OCI-M2 (cell line): ENCODE measurements around the gene FBXL16.

Experiments used
- DNase-seq: peaks from one replicate; lab custom pipeline; 2025; ENCODE audit not compliant: unreplicated experiment; lab: John Stamatoyannopoulos, UW

The FBXL16 gene

DNA sequence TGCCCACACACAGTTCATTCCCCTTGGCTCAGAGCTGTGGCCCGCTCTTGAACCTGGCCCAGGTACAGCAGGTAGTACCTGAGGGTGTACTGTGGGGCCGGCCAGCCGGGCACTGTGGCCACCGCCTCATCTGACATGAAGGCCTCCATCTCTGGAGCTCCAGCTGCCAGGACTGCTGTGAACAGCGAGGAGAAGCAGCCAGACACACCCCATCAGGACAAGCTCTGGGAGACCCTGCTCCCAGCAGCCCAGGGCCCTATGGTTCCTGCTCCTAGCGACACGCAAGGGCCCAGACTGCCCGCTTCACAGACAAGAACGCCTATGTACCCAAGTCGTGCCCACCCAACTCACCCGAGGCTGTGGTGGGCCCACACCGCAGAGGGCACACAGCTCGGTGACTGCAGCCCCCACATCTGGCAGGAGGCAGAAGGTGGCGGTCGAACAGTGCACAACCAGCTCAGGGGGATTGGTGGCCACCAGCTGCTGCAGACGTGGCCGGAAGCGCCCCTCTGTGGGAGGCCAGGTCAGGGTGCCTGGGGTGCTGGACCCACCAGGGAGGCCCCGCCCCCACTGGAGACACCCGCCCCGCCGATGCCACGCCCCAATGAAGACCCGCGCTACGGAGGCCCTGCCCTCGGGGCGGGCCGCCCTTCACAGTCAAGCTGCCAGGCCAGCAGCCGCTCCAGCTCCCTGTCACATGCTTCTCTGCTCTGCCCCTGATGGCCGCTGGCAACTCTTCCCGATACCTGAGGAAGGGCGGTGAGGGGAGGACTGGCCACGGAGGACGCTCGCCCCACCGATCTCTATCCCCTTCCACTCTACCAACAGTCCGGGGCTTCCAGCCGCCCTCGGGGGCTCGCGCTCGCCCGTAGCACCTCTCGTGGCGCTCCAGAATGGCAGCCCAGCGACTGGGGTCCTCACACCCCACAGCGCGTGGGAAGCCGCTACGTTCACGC, 26.5 kb downstream of the FBXL16 start:
- peak; percentile 10 for DNase-seq

DNA sequence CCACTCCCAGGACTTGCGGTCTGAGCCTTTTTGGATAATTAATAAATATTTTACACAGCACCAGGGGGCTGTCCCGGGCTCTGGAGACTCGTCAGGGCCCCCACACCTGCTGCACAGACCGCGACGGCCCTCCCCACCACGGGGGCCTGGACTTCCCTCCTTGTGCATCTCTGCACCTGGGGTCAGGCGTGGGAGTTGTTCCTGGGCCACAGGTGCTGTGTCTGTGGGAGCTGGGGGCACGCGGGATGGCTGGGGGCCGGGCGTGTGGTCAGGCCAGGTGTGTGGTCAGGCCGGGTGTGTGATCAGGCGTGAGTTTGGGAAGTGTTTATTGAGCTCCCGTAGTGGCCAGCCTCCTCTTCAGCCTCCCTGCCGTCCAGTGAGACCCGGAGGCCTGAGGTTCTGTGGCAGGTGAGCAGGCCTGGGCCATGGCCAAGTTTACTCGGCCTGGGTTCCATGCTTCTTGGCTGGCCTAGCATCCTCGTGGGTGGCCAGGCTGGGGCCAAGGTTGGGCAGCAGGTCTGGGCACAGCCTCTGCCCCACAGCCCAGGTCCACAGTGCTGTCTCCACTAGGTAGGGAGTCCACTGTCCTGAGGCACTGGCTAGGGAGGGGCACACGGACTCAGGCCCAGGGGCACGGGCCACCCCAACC, 27.3 kb downstream of the FBXL16 start:
- no peak for DNase-seq

DNA sequence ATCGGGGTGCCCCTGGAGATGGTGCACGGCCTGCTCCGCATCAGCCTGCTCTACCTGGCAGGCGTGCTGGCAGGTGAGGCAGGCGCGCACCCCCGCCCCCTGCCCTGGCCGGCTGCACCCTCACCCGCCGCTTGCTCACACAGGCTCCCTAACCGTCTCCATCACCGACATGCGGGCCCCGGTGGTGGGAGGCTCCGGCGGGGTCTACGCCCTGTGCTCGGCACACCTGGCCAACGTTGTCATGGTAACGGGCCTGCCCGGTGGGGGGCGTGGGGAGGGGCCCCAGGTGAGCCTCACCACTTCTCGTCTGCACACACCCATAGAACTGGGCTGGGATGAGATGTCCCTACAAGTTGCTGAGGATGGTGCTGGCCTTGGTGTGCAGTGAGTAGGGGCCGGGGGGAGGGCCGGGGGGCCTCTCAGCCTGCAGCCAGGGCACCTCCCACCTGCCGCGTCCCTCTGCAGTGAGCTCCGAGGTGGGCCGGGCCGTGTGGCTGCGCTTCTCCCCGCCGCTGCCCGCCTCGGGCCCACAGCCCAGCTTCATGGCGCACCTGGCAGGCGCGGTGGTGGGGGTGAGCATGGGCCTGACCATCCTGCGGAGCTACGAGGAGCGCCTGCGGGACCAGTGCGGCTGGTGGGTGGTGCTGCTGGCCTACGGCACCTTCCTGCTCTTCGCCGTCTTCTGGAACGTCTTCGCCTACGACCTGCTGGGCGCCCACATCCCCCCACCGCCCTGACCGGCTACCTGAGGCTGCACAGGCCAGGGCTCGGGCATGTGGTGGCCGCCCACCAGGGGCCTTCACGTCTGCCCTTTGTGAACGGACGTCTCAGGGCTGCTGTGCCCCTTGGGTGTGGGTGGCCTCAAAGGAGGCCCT, 28.0 kb downstream of the FBXL16 start:
- DNase-seq: no peak

DNA sequence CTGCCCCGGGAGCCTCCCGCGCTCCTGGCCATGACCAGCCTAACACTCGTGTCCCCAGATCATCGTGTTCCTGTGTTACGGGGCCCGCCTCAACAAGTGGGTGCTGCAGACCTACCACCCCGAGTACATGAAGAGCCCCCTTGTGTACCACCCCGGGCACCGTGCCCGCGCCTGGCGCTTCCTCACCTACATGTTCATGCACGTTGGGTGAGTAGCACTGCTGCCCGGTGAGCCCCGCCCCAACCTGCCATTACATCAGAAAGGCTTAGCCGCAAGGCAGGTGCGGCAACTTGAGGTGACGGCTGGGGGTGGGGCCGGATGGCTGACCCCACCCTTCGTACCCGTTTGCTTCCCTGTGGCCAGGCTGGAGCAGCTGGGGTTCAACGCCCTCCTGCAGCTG, 28.7 kb downstream of the FBXL16 start:
- no peak for DNase-seq

DNA sequence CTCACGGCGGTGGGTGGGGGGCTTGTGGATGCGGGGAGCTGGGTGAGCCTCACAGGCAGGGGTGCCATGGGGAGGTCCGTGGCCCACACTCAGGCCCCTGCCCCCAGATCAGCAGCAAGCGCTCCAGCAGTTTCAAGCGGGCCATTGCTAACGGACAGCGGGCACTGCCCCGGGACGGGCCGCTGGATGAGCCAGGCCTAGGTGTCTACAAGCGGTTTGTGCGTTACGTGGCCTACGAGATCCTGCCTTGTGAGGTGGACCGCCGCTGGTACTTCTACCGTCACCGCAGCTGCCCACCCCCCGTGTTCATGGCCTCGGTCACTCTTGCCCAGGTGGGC, 29.1 kb downstream of the FBXL16 start:
- DNase-seq: no peak

DNA sequence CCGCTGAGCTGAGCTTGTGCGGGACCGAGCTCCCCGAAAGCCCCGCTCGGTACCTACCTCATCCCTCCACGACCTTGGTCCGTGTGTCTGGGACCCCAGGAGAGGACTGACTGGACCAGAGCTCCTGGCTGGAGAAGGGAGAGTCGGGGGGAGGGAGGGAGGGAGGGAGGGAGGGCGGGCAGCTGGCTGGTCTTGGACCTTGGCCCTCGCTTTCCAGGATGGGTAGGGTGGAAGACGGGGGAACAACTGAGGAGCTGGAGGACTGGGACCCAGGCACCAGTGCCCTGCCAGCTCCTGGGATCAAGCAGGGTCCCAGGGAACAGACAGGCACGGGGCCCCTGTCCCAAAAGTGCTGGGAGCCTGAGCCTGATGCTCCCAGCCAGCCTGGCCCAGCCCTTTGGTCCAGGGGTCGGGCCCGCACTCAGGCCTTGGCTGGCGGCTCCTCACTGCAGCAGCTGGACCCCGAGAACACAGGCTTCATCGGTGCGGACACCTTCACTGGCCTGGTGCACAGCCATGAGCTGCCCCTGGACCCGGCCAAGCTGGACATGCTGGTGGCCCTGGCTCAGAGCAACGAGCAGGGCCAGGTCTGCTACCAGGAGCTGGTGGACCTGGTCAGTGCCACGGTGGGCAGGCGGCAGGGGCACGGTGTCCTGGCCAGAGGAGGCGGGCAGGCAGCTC, 29.6 kb downstream of the FBXL16 start:
- no peak for DNase-seq

DNA sequence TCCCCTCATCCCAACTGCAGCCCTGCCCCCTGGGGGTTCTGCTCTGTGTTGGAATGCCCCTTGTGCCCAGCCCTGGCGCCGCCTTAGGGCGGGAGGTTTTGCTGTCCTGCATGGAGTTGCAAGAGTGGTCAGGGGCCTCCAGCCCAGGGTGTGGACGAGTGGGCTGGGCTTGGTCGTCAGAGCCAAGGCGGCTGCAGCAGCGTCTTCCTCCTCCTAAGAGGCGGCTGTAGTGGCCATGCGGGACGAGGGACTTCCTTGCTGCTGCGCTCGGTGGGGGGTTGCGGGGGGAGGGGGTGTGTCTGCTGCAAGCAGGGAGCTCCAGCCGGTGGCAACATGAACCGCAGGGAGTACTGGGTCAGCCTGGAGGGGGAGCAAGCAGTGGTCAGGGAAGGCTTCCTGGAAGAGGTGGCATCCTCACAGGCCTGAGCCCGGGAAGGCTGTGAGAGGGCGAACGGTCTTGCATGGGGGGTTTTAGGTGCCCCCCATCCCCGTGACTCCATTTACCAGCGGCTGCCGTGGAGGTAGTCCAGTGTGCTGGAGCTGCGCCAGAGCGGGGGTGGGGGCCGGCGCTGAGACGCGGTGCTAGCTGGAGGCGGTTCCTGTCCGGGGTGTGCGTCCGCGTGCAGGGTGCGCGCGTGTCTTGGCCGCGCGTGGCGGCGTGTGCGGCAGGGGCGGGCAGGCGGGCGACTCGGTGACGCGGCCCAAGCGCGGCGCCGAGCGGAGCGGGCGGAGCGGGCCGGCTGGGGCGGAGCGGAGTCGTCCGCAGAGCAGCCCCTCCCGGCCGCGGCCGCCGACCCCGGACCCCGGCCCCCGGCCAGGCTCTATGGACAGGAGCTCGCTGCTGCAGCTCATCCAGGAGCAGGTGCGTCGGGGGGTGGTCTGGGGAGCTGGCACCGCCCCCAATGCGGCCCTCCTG, 30.4 kb downstream of the FBXL16 start, which contains the start of gene RHBDL1:
TSS of gene RHBDL1 (plus strand) at position 704 of the 916 bp plus-strand sequence. CDS start at position 824, 120 bp downstream.
- no peak for DNase-seq

DNA sequence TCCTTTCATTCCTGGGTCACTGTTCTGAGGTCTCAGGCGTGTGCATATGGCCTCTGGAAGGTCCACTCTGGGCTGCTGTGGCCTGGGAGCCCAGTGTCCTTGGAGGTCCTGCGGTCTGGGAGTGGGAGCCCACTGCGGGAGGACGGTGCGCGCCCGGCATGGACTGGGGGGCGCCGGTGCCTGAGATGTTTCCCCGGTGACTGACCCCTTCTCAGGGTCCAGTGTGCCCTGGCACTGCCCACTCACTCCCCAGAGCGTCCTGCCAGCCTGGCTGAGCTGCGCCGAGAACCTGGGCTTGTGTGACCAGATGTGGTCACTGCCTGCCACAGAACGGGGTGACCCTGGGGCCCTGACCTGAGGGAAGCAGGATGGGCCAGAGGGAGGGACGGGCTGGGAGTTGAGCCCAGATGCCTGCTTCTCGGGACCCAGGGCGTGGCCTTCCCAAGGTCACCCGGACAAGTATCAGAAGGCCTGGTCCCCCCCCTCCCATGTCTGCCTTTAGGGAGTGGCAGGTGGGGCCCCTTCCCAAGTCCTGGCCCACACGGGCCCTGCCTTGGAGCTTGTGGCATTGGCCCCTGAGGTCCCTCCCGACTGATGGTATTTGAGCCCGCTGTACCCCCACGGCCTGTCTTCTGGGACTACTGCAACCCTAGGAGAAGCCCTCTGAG, 31.3 kb downstream of the FBXL16 start:
- DNase-seq: no peak

DNA sequence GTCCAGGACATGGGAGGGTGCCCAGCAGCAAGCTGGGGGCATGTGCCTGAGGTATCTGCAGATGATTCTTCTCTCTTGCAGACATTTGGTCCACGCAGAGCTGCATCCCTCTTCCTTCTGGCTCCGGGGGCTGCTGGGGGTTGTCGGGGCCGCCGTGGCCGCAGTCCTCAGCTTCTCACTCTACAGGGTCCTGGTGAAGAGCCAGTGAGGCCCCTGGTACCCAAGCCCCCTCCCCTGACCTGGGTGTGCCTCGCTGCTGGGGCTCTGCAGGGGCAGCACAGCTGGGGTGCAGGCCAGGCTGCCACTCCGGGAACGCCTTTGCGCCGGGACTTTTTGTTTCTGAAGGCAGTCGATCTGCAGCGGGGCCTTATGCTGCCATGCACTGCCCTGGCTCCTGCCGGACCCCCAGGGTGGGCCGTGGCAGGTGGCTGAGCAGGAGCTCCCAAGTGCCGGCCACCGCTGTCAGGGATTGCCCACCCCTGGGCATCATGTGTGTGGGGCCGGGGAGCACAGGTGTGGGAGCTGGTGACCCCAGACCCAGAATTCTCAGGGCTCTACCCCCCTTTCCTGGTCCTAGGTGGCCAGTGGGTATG, 32.1 kb downstream of the FBXL16 start:
- DNase-seq: no peak

DNA sequence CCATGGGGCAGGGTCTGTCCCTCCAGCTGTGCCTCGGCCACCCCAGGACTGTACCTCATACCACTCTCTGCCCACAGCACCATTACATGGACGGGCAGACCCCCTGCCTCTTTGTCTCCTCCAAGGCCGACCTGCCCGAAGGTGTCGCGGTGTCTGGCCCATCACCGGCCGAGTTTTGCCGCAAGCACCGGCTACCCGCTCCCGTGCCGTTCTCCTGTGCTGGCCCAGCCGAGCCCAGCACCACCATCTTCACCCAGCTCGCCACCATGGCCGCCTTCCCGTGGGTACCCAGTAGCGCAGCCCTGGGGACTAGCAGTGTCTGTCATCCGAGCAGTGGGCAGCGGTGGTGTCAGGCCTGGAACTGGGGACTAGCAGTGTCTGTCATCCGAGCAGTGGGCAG, 32.8 kb downstream of the FBXL16 start:
- DNase-seq: no peak

DNA sequence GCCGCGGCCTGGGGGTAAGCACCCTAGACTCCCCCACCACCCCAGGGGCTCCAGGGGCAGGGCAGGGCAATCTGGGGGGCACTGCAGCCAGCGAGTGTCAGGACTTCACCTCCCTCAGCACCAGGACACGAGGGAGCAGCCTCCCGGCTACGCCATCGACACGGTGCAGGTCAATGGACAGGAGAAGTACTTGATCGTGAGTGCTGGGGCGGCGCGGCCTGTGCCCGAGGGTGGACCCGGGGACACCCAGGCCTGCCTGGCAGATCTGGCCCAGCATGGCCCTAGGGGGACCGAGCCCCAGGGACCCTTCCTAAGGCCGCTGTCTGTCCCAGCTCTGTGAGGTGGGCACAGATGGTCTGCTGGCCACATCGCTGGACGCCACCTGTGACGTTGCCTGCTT, 33.2 kb downstream of the FBXL16 start:
- no peak for DNase-seq

DNA sequence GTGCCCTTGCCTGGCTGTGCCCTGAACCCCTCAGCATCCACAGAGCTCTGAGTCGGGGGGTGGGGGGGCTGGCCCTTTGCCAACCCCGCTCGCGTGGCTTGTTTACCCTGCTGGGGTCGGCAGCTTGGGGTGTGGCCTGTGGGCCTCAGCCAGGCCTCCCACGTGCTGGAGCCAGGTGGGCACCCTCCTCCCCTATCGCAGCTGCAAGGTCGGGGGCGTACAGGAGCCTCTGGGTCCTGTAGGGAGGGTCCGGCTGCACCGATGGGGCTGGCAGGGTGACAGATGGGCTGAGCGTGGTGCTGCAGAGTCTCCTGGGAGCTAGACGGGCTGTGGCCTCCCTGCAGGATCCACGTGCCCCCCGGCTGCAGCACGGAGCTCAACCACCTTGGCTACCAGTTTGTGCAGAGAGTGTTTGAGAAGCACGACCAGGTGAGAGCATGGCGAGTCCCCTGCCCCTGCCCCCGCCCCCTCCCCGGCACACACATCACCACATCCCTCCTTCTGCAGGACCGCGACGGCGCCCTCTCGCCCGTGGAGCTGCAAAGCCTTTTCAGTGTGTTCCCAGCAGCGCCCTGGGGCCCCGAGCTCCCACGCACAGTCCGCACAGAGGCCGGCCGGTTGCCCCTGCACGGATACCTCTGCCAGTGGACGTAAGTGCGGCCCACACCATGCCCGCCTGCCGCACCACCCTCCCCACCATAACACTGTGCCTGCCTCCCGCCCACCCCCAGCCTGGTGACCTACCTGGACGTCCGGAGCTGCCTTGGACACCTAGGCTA, 34.1 kb downstream of the FBXL16 start:
- DNase-seq: no peak

DNA sequence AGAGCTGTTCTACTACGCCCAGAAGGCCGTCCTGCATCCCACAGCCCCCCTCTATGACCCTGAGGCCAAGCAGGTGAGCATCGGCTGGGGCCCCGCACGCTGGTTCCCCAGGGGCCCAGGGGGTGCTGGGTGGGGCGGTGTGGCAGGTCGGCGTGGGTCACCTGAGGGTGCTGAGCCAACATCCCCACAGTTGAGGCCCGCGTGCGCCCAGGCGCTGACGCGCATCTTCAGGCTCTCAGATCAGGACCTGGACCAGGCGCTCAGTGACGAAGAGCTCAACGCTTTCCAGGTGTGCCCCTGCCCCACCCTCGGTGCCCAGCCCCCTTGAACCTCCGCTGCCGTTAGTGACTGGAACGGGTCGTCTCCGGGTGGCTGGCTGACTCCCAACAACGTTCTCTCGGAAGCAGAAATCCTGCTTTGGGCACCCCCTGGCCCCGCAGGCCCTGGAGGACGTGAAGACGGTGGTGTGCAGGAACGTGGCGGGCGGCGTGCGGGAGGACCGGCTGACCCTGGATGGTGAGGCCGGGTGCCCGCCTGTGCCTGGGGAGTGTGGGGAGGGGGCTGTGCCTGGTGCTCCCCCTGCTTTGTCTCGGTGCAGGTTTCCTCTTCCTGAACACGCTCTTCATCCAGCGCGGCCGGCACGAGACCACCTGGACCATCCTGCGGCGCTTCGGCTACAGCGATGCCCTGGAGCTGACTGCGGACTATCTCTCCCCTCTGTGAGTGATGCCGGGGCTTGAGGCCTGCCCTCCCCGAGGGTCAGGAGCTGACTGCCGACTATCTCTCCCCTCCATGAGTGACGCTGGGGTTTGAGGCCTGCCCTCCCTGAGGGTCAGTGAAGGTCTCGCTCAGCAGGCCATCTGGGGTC, 34.9 kb downstream of the FBXL16 start:
- DNase-seq: no peak

DNA sequence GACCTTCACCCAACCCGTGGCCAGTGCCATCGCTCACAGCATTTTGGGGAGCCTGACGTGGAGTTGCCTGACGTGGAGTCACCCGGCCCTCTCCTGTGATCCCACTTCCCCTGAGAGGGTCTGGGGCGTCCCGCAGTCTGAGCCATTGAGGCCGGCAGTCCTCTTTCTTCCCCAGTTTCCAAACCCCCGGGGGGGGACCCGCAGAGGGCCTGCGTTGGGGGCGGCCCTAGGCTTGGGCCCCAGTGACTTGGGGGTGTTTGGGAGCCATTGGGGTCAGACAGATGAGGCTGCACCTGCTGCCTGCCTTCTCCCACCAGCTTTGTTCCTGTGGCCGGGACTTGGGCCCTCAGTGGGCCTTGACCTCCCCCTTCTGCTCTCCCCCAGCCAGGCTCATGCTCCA, 35.9 kb downstream of the FBXL16 start:
- no peak for DNase-seq

DNA sequence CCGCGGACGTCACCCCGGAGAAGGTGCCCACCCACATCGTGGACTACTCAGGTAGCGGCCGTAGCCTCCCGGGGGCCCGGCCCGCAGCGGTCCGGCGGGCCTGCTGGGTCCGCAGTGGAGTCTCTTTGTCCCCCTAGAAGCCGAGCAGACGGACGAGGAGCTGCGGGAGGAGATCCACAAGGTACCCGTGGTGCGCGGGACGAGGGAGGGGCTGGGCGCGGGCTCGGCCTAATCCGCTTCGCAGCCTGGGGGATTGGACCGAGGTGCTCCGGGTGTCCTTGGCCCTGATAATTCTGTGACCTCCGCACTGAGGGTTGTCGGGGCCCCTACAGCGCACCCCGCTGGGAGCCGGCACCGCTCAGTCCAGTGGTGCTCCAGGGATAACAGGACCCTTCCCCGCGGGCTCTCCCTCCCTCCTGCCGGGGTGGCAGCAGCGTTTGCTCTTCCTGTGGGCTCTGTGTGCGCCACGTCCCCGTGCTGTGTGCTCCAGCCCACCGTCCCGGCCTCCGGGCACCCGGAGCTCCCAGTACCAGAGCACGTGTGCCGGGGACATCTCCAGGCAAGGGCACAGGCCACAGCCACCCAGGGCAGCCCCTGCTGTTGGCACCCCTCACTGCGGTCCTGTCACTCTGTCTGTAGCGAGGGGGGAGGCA, 37.0 kb downstream of the FBXL16 start:
- no peak for DNase-seq

DNA sequence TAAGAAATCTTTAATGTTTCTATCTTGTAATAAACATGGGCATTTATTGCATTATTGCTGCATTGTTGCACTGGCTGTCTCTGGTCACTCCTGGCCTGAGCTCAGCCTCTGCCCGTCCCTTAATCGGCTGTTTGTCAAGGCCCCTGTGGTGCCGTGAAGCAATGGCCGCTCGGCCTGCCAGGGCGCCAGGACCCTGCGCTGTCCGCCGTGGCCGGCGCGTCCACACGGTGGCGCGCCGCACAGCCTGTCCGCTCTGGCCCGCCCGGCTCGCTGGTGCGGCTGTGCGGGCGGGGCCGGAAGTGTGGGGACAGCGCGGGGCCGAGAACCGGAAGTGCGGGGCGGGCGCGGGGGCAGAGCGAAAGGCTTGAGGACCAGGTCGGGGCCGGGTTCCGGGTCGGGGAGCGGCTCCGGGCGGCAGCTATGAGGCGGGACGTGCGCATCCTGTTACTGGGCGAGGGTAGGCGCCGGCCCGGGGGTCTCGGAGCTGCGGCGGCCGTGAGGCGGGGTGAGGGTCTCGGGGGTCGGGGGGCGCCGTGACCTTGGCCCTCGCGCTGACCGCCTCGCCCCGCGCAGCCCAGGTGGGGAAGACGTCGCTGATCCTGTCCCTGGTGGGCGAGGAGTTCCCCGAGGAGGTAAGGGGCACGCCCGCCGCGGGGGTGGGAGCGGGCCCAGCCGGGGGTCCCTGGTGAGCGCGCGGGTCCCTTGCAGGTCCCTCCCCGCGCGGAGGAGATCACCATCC, 37.7 kb downstream of the FBXL16 start, which contains the start of gene RHOT2:
TSS of gene RHOT2 (plus strand) at position 353 of the 739 bp plus-strand sequence. CDS start at position 421, 68 bp downstream.
- peak; percentile 27 for DNase-seq
